Activated CD4-positive, alpha-beta T cell treated with anti-CD3 and anti-CD28 coated beads, Interleukin-2, amount 50 U/mL, for 48 hours (primary cell): ENCODE measurements around the gene FNDC3B.

ENCODE experiments used
- DNase-seq, 2 experiments: peaks; one replicate each; pipeline ENCODE4 v3.0.0-alpha.2; 2020

FNDC3B gene

GRCh38 chr3:172057059-172057458, 17.7 kb downstream of the FNDC3B start:
- no peak for DNase-seq

GRCh38 chr3:172057624-172058327, 18.4 kb downstream of the FNDC3B start:
- DNase-seq: no peak

GRCh38 chr3:172059532-172059931, 20.2 kb downstream of the FNDC3B start:
- no peak for DNase-seq

GRCh38 chr3:172060234-172060633, 20.9 kb downstream of the FNDC3B start:
- no peak for DNase-seq

- DNase-seq: no peak
These were observed 22.4 kb downstream of the FNDC3B start for GRCh38 chr3:172061724-172062184.

- no peak for DNase-seq
These were observed 23.4 kb downstream of the FNDC3B start for GRCh38 chr3:172062761-172063160.

- DNase-seq: no peak
These were observed 24.4 kb downstream of the FNDC3B start for GRCh38 chr3:172063456-172064432.

- no peak for DNase-seq
These were observed 26.1 kb downstream of the FNDC3B start for GRCh38 chr3:172065527-172065926.

GRCh38 chr3:172065967-172066762, 26.8 kb downstream of the FNDC3B start:
- DNase-seq: no peak

- no peak for DNase-seq
These were observed 27.8 kb downstream of the FNDC3B start for GRCh38 chr3:172066880-172067796.

- no peak for DNase-seq
These were observed 28.6 kb downstream of the FNDC3B start for GRCh38 chr3:172067837-172068440.

- DNase-seq: no peak
These were observed 29.6 kb downstream of the FNDC3B start for GRCh38 chr3:172068977-172069376.

GRCh38 chr3:172069478-172069877, 30.1 kb downstream of the FNDC3B start:
- DNase-seq: no peak

- no peak for DNase-seq
These were observed 30.9 kb downstream of the FNDC3B start for GRCh38 chr3:172070269-172070668.

- no peak for DNase-seq
These were observed 31.4 kb downstream of the FNDC3B start for GRCh38 chr3:172070802-172071201.

GRCh38 chr3:172071780-172072330, 32.5 kb downstream of the FNDC3B start:
- no peak for DNase-seq

GRCh38 chr3:172072543-172072942, 33.2 kb downstream of the FNDC3B start:
- DNase-seq: no peak

GRCh38 chr3:172073262-172073915, 34.0 kb downstream of the FNDC3B start:
- no peak for DNase-seq

- DNase-seq: no peak
These were observed 34.7 kb downstream of the FNDC3B start for GRCh38 chr3:172074032-172074431.

GRCh38 chr3:172074586-172074985, 35.2 kb downstream of the FNDC3B start:
- DNase-seq: no peak

- no peak for DNase-seq
These were observed 36.8 kb downstream of the FNDC3B start for GRCh38 chr3:172076212-172076611.
